Caki2 (cell line): ENCODE data around the gene STON2. TPM values are rescaled to one million over a fixed set of nuclear protein-coding genes. Genes with fewer than 3 reads are reported as not detected.

Experiments used
- DNase-seq: peaks from one replicate; pipeline ENCODE4 v3.0.0-alpha.2; 2015; ENCODE audit warnings: low read depth
- in situ Hi-C: cut with HindIII; loops from 2 replicates; pipeline ENCODE4 v1.10.0; 2016; ENCODE audit warnings: low sequenced_read_pairs, low pct_unique_long_range_greater_than_20kb, mixed read lengths
- total RNA-seq: library from RNA; depleted of rRNA; stranded (reverse); fragments of >200 nt; shearing (Covaris generic); gene quantifications from 2 replicates; pipeline ENCODE4 v1.2.3, GENCODE V29; 2014; ENCODE audit warnings: low replicate concordance; rRNA removed

Gene STON2
- total RNA-seq, 1 experiment from 2014 or later, result 9.8 TPM

DNA sequence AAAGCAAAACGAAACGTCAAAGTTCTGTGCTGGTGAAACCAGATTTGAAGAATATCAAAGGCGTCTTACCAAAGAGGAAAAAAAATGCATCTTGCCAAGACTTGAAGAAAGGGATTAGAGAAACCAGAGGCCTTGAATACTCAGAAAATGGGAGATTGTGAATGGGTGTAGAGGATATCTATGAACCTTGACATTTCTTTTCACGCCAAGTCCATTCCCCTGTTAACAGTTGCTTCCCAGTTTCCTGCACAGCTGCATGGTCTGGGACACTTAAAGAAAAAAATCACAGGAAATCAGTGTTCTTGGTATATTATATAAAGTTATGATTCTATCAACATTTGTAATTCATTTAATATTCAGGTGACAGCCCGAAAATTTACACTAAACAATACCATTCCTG, 178.0 kb downstream of the STON2 start:
- in situ Hi-C loops, result no loop called here
- DNase-seq, result no peak

DNA sequence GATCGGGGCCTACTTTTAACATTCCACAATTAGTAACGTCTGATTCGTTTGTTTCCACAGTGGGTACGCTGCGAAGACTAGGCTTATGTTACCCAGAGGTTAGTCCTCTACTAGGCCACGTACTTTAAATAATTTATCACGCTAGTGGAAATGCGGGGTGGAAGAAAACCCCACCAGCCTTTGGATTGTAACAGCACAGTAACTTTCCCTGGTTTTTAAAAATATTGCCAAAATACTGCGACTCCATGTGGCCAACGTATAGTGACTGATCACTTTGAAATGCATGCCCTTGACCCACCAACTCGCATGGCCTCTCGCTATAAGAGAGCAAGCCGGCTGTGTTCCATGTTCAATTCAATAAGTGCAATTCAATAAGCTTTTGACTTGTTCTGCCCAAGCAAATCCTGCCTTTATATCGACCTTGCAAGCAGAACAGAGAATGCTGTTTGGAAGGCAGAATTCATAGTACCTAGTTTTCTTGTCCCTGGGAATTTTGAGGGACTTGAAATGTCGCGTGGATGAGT, 178.5 kb downstream of the STON2 start:
- in situ Hi-C loops, result no loop called here
- no peak for DNase-seq

DNA sequence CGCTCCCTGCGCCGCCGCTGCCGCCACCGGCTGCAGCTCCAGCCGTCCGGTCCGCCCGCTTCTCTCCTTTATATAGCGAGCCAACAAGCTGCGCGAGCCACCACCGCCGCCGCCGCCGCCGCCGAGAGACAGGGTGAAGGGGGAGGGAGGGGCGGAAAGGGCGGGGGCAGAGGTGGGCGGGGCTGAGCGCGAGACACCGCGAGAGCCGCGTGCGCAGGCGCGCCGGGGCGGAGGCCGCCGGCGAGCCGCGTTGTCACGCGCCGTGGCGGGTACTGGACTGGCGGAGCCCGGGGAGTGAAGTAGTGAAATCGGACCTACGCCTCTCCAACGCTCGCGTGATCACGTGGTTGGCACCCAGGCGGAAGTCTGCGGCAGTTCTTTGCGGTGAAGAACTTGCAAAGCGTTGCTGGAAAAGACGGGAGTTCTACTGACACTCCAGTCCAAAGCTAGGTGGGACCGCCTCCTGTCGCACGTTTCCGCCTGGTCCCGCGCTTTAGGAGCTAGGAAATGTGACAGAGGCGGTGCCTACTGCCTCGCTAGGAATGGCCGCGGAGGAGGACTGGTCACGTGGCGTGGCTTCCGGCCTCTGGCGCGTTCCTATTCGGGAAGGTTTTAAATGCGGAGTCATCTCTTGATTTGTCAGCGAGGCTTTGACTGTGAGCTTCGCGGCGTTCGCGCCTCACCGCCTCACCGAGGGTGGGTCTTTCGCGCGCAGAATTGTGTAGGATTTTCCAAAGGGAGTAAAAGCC, 179.1 kb downstream of the STON2 start, which contains the start of gene GTF2A1:
GTF2A1 (minus strand) TSS at position 130 of the 749 bp plus-strand sequence. CDS start 441 bp downstream, outside the sequence.
- DNase-seq, result peak; percentile 94
- in situ Hi-C loops, result no loop called here

DNA sequence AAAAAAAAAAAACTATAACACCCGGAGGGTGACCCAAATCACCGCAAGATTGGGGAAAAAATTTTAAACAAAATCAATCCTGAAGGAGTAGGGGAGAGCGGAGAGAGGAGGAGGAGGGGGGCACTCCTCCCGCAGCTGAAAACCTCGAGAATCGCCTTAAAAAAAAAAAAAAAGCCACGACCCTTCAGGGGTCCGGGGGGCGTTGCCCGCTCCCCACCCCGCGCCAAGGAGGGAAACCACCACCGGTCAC, 179.6 kb downstream of the STON2 start:
- in situ Hi-C loops, result no loop called here
- no peak for DNase-seq

DNA sequence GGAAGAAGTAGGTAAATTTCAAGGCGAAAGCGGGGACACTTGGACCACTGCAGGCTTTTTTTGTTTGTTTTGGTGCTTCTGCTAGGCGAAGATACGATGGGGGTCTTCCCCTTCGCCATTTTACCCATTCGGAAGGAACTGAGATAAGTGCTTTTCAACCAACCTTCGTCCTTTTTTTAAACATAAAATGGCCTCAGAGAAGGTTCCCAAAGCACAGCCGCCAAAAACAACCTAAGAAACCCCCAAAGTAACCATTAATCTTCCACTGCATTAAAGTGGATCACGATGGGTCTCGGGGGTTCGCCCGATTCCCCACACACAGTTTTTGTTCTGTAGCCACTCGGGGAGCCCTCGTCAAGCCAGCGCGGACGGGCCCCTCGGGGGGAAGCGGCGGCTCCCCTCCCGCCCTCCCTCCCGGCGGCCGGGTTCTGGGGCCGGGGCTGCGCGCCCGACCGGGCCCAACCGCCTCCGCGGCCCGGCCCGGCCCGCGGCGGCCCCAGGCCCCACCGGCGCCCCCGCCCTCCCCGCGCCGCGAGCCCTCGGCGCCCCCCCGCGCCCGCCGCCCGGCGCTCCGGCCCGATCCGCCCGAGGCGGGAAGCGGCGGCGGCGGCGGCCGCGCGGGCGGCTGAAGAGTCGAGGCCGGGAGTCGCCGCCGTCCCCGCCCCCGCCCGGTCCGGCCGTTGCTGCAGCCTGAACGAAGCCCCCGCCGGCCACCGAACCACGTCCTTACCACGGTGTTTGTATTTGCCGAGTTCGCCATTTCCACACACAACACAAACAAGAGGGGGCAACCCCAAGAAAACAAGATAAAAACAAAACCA, 180.2 kb downstream of the STON2 start:
- DNase-seq, result no peak
- in situ Hi-C loops, result no loop called here

DNA sequence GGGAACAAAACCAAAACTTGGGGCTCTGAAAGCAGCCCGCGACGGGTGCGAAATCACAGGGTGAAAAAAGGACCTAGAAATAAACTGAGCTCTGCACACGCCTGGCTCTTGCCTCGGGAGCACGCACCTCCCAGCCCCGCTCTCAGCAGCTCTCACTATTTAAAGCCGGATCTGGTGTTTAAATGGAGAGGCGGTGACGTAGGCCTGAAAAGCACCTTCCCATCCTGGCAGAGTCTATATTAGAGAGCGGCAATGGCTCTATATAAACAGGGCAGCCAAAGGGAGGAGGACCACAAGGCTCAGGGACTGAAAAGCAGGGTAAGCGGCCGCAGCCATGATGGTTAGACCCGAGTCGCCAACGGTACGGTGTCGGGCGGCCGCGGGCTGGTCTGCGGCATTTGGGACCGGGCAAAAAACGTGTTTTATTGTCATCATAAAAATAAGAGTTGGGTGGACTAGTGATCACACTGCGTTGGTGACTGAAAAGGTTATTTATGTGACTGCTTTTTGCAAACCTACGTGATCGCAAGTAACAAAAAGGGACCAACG, 180.8 kb downstream of the STON2 start:
- in situ Hi-C loops, result no loop called here

DNA sequence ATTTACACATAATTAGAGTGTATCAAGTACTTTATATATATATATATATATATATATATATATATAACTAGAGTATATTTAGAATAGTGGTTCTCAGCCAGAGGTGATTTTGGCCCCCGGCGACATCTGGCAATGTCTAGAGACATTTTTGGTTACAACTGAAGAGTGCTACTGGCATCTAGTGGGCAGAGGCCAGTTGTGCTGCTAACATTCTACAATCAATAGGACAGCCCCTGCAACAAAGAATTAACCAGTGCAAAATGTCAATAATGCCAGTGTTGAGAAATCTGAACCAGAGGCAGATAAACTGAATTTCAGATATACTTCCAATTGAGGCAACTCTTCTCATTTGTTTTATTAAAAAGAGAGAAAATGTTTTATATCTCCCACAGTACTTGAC, 188.3 kb downstream of the STON2 start:
- DNase-seq, result no peak
- in situ Hi-C loops, result no loop called here

More for the DNA sequence above, 180.8 kb downstream of the STON2 start:
- DNase-seq, result peak; percentile 90

Other genes with a start within 250 kb of the STON2 start
- 9.6 and 13.9 TPM in 2 replicates for gene GTF2A1, start 179.4 kb downstream of the STON2 start, total RNA-seq
- 16.4 and 26.1 TPM in 2 replicates for gene SEL1L, start 133.5 kb upstream of the STON2 start, total RNA-seq